ENCODE results near the gene CCBE1.

Gene CCBE1

DNA sequence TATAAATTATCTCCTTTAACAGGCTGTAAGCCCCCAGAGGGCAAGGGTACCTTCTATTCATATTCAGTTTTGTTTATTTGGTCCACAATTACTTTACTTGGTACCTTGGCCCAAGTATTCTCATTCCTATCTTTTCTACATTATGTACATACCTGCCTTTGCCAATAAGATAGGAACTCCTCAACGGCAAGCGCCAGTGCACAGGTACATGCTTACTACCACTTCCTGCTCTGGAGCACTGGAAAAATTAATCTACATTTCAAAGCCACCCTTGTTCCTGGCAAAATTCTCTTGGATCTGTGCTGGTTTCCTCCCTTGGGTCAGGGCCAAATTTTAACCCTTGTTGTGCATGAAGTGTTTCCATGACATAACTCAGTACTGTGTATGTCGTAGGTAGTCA, 303.8 kb downstream of the CCBE1 start:
- no peak for DNase-seq (ENCODE audit: low read depth)

DNA sequence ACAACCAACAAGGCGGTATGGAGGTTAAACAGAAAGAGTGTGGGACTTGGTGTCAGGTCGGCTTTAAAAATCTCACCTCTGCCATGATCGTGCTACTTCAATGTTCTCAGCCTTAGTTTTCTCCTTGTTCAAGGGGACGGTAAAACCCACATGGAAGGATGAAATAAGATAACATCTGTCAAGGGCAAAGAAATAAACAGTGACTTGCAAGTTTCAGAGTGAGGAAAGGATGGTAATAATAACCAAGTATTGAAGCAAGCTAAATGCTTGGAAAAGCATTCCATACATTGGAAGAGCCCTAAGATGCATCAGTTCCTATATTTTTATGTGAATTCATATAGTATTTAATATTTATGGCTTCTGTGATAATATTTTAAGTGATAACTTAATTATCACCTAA, 308.4 kb downstream of the CCBE1 start:
- DNase-seq (ENCODE audit: low read depth) = no peak

DNA sequence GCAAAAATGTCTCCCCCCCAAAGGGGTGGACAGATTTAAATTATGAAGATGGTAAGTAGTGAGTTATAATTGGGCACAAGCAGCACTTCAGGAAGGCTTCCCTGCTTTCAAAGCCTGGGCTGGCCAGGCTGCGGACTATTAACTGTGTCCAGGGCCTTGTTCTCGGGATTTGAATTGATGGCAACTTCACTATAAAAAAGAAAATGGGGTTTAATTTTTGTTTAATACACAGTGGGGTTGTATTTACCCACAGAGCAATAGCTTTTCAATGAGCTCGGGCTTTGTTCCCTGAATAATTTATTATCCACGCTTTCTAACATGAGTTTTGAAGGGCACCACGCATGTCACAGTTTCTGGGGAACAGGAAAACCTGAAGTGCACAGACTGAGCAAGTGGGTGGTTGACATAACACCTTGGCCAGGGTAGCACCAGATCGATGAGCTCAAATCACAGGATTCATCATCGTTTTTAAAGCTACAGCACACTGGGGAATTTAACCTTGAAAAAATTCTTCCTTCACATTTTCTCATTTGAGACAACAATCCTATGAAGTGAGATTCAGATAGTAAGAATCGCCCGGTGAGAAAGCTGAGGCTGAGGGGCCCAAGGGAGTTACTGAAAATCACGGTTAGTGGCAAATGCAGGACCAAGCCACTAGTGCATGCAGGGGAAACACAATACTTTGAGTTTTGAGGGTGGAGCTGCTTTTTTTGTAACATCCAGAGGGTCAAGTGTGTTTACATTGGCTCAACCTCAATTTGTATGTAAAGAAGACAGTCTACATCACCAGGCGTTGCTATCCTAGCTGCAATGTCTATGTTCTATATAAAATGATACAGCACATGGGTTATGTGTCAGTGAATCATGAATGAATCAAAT, 309.3 kb downstream of the CCBE1 start:
- DNase-seq (ENCODE audit: low read depth) = no peak

DNA sequence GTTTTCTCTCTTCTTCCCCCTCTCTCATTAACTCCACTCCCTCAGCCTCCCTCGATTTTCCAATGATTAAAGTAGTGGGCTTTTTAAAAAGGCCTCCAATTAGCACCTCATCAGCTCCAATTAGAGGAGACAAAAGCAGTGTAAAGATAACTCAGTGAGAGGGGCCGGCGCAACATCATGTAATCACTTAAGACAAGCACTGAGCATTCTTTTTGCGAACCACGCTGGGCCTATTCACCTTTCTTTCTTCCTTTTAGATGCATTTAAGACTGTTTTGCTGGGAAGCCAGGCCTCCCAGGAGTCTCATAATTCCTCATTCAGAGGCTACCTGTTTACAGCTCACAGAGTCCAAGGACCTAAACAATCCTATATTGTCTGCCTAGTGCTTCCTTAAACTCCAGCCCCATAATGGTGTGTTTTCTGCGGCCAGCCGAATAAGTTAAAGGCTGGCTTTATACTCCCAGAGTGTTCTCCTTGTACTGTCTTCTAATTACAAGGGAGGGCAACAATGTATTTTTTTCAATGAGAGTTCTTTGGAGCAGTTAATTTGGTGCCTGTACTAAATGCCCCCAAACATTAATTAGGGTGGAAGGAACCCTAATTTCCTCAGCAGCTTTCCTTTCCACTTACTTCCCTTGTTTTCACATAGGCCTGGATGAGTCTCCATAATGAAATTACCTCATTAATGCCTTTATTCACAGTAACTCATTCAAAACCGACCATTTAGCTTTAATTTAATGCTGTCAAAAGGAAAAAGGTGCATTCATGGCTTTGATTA, 310.1 kb downstream of the CCBE1 start:
- no peak for DNase-seq (ENCODE audit: low read depth)

DNA sequence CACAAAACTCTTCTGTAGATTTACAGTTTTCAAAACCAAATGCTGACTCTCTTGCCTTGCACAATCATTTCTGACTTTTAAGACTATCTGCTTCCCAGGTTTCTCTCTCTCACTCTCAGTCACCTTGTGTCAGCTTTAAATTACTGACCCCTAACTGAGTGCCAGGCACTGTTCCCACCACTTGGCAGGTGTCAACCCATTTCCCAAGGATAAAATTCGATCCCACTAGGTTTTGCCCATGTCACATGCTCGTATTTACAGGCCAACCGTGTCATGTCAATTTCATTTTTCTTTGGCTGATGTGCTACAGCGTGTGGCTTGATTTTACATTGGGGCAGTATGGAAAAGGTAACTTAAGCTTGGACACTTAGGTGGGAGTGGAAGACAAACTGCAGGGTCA, 312.0 kb downstream of the CCBE1 start:
- no peak for DNase-seq (ENCODE audit: low read depth)

DNA sequence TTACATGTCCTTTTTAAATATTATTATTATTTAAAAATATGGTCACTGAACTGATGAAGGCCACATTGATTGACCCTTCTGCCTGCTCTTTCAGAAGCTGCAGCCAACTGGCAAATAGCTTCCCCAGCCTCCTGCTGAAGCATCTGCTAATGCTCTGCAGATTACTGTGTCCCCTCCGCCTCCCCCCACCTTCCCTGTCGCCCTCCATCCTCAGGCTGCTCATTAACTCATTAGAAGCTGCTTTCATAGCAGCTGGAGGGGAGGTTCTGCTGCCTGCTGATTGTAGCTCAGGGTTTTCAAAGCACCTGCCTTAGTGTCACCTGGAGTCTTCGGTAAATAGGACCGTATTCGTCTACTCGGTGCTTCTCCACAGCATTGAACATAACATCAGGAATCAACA, 313.4 kb downstream of the CCBE1 start:
- no peak for DNase-seq (ENCODE audit: low read depth)

DNA sequence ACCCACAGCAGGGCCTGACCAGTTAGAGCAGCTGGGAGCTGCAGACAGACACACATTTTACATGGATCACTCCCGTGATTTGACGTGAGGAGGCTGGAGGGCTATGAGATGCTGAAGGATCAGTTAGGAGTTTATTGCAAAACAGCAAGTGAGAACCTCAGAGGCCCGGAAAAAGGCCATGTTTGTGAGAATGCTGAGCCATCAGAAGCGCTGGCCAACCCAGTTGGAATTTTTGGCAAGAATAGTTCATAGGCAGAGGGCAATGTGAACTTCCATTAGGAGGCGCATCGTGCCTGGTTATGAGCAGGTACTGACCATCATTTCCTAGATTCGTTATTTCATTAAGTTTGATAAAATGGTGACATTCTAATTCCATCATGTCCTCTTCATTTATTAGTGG, 314.8 kb downstream of the CCBE1 start:
- no peak for DNase-seq (ENCODE audit: low read depth)

DNA sequence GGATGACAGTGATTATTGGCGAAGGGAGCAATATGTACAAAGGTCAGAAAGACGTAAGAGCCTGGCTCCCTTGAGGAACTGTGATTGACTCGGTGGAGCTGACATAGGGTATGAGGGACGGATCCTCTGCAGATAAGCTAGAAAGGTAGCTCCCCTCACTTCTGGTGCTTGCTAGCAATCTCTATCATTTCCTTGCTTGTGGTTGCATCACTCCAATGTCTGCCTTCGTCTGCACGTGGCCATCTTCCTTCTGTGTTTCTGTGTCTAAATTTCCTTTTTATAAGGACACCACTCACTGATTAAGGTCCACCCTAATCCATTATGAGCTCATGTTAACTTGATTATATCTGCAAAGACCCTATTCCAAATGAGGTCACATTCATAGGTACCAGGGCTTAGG, 315.3 kb downstream of the CCBE1 start:
- no peak for DNase-seq (ENCODE audit: low read depth)
